PC-9 (cell line): ENCODE data around the gene TSLP.

Source experiments
- CTCF ChIP-seq: fragments of 200-600 bp; sonication (generic); conservative IDR thresholded peaks from 2 replicates; pipeline ENCODE4 v1.6.1; 2017; ENCODE audit warnings: mixed run types, antibody characterized with exemption, mild to moderate bottlenecking, moderate library complexity
- EZH2 ChIP-seq: fragments of 200-600 bp; sonication (generic); IDR thresholded peaks from 2 replicates; pipeline ENCODE4 v1.8.0; 2017; ENCODE audit warnings: antibody characterized with exemption, low read depth

- no peak for TF ChIP-seq CTCF
- TF ChIP-seq EZH2, result no peak
Observed at GRCh38 chr5:111083323-111083722, 11.8 kb downstream of the TSLP start.
